ENCODE data around the gene FBL. TPM values are rescaled to one million over a fixed set of nuclear protein-coding genes. Genes with fewer than 3 reads are reported as not detected.

Gene FBL
- total and polyA plus RNA-seq, 2 of the 4 experiments (the other 2 are of a cell fraction) = 259 to 446 TPM

DNA sequence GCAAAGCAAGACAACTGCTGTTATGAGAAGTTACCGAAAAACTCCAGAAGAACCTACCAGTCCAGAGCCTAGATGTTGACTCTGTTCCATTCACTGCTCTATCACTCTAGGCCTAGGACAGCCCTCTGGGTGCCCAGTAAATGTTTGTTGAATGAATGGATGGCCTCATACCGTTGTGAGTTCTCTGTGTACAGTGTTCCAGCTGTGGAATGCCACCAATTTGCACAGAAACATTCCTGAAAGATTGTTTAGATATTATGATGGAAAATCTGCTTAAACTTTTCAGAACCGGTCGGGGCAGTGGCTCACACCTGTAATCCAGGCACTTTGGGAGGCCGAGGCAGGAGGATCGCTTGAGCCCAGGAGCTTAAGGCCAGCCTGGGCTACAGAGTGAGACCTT lies 1.3 kb upstream of the FBL start:
- Histone ChIP-seq H4K5ac (ENCODE audit: low read depth, low read length) (no peak overlapping the region), H2BK120ac (ENCODE audit: low read depth, low read length) (no peak overlapping the region), H3K14ac (replicated peaks; ENCODE audit: low read depth, low read length) (0 out of 2 replicates have a peak overlapping the region, but pooled peaks have one; percentile 37), H3K79me1 (ENCODE audit: low read depth in 1 of 2, low read length in 2 of 2) (peaks cover 0 to 34% of the 10 kb centered on the region in 2 experiments; a peak in 3 of 4 replicates), H2BK5ac (ENCODE audit: low read depth, low read length, poor library complexity, severe bottlenecking) (no peak overlapping the region), H3K4me1 (ENCODE audit: control insufficient read depth, insufficient read depth, low read length) (peaks cover 19% of the 10 kb centered on the region), H3K27me3 (ENCODE audit: control insufficient read depth, insufficient read depth, low read length) (no peaks in the 10 kb centered on the region), H3K4ac (ENCODE audit: low read depth, low read length) (no peak overlapping the region), H2AK5ac (ENCODE audit: low read depth, low read length) (no peak overlapping the region), H2BK15ac (ENCODE audit: low read depth, low read length) (no peak overlapping the region), H3K9me1 (ENCODE audit: insufficient read depth, low read length) (peaks cover 5% of the 10 kb centered on the region; the same call in 1 of the 2 replicates), H2AK9ac (replicated peaks; ENCODE audit: low read depth, low read length, poor library complexity) (no peak overlapping the region), H3K4me3 (ENCODE audit: insufficient read depth, low read depth, low read length) (no peak overlapping the region), H3K18ac (ENCODE audit: low read depth, low read length) (no peak overlapping the region), H3K9me3 (ENCODE audit: control insufficient read depth, insufficient read depth, low read length) (no peaks in the 10 kb centered on the region), H3K23ac (ENCODE audit: low read depth, low read length) (no peak overlapping the region), H4K91ac (ENCODE audit: insufficient read depth, low read depth, low read length) (no peak overlapping the region), H3K4me2 (ENCODE audit: low read depth, low read length) (no peak overlapping the region), H2AFZ (replicated peaks; ENCODE audit: low read length, poor library complexity) (peak overlapping the region; percentile 67), H3K36me3 (ENCODE audit: control insufficient read depth, insufficient read depth, low read length) (no peaks in the 10 kb centered on the region), H3K27ac (ENCODE audit: insufficient read depth, low read length) (no peak overlapping the region), H3K9ac (ENCODE audit: low read depth, low read length) (no peak overlapping the region), H4K8ac (ENCODE audit: low read depth in 2 of 2, low read length in 2 of 2) (peak overlapping the region; percentile 95 to 97; a peak in 3 of 4 replicates), H2BK20ac (ENCODE audit: low read depth, low read length) (no peak overlapping the region), H3K56ac (ENCODE audit: extremely low read depth, insufficient read depth, low read length) (no peak overlapping the region), H4K20me1 (ENCODE audit: insufficient read depth, low read length) (peaks cover 26% of the 10 kb centered on the region)
- ChIA-PET CTCF (interaction anchor here (0.6 kb wide), 2 partner anchors 61 to 80 kb away, joined by 3 read pairs; no protein-coding TSS in a partner anchor), POLR2A (ENCODE audit: unreplicated experiment) (no interaction called here)
- intact Hi-C loops (cut with micrococcal nuclease) (loop anchor here (2.0 to 10.0 kb wide), 2 partner anchors 123 to 403 kb away; partner anchors contain the start of genes PSMC4 and SUPT5H), in situ Hi-C loops (cut with MboI; ENCODE audit: low sequenced_read_pairs) (loop anchor here (10.0 to 25.0 kb wide), 2 partner anchors 303 to 410 kb away; partner anchors contain the start of genes EID2, RPS16 and SUPT5H), dilution Hi-C loops (cut with HindIII; ENCODE audit: low sequenced_read_pairs, unreplicated experiment) (no loop called here)
- BruUV-seq (replicated peaks) = no TSS peak
- TF ChIP-seq SMC3 (IDR thresholded peaks at IDR 0.05; ENCODE audit: low read depth, low read length) (no peak), CTCF (conservative IDR thresholded peaks at IDR 0.05; ENCODE audit: low read depth, low read length) (no peak), MXI1 (IDR thresholded peaks at IDR 0.05; ENCODE audit: borderline replicate concordance, low read depth, low read length) (no peak), RAD21 (IDR thresholded peaks at IDR 0.05; ENCODE audit: low read length) (no peak), BHLHE40 (IDR thresholded peaks at IDR 0.05; ENCODE audit: low read depth, low read length) (no peak), NFE2L2 (IDR thresholded peaks at IDR 0.05; ENCODE audit: low read depth, low read length) (no peak), MAZ (IDR thresholded peaks at IDR 0.05; ENCODE audit: borderline replicate concordance, low read depth, low read length) (no peak), MAFK (IDR thresholded peaks at IDR 0.05; ENCODE audit: low read depth, low read length) (no peak), RCOR1 (IDR thresholded peaks at IDR 0.05; ENCODE audit: insufficient replicate concordance, low read length) (no peak), FOS (IDR thresholded peaks at IDR 0.05; ENCODE audit: low read depth, low read length) (no peak), USF2 (IDR thresholded peaks at IDR 0.05; ENCODE audit: low read depth, low read length) (no peak), RFX5 (IDR thresholded peaks at IDR 0.05; ENCODE audit: low read depth, low read length) (no peak), CEBPB (IDR thresholded peaks at IDR 0.05; ENCODE audit: low read depth, low read length) (no peak), POLR2A (IDR thresholded peaks at IDR 0.05; ENCODE audit: low read depth, low read length) (no peak), CHD1 (IDR thresholded peaks at IDR 0.05; ENCODE audit: low read depth, low read length) (no peak)
- DNase-seq (no peak), ATAC-seq (ENCODE audit: low read depth) (no peak)
- WGBS, 2 experiments (ENCODE audit: extremely low coverage in 2 of 2, insufficient read length in 1 of 2) = no CpG with 5 or more reads among the region's 6 CpGs
